RWPE2 (cell line): ENCODE data around the gene GPN2.

Experiments used
- ATAC-seq: fragments of 200-7000 bp; cut with Tn5 transposase; 3 replicates; pipeline ENCODE4 v1.9.1; 2021; ENCODE audit warnings: low read depth
- DNase-seq: peaks from one replicate; pipeline ENCODE4 v3.0.0-alpha.2; 2020; ENCODE audit warnings: low spot score
- H3K27ac ChIP-seq: fragments of 450-650 bp; 2 replicates; pipeline ENCODE4 v1.5.1; 2017; ENCODE audit warnings: mild to moderate bottlenecking; ENCODE audit not compliant: poor library complexity, severe bottlenecking
- H3K27me3 ChIP-seq: fragments of 250-450 bp; sonication (Bioruptor Pico); 2 replicates; pipeline ENCODE4 v1.5.1; 2021; ENCODE audit warnings: mild to moderate bottlenecking, moderate library complexity; ENCODE audit not compliant: insufficient read depth, poor library complexity, severe bottlenecking
- H3K36me3 ChIP-seq: fragments of 250-450 bp; sonication (Bioruptor Pico); 2 replicates; pipeline ENCODE4 v1.5.1; 2020; ENCODE audit warnings: low read depth, mild to moderate bottlenecking, moderate library complexity
- H3K4me1 ChIP-seq: fragments of 250-450 bp; sonication (Bioruptor Pico); 2 replicates; pipeline ENCODE4 v1.5.1; 2021; ENCODE audit warnings: mild to moderate bottlenecking, moderate library complexity; ENCODE audit not compliant: insufficient read depth, poor library complexity, severe bottlenecking
- H3K4me3 ChIP-seq: fragments of 250-450 bp; sonication (Bioruptor Pico); 2 replicates; pipeline ENCODE4 v1.5.1; 2021; ENCODE audit warnings: mild to moderate bottlenecking, moderate library complexity; ENCODE audit not compliant: severe bottlenecking
- H3K9me3 ChIP-seq: fragments of 250-450 bp; sonication (Bioruptor Pico); 2 replicates; pipeline ENCODE4 v1.5.1; 2021; ENCODE audit warnings: mild to moderate bottlenecking, moderate library complexity; ENCODE audit not compliant: severe bottlenecking
- CTCF ChIP-seq: fragments of 450-650 bp; IDR thresholded peaks from one replicate; pipeline ENCODE4 v1.5.1; 2017; ENCODE audit warnings: mild to moderate bottlenecking, moderate library complexity; ENCODE audit not compliant: poor library complexity, severe bottlenecking

Gene GPN2

DNA sequence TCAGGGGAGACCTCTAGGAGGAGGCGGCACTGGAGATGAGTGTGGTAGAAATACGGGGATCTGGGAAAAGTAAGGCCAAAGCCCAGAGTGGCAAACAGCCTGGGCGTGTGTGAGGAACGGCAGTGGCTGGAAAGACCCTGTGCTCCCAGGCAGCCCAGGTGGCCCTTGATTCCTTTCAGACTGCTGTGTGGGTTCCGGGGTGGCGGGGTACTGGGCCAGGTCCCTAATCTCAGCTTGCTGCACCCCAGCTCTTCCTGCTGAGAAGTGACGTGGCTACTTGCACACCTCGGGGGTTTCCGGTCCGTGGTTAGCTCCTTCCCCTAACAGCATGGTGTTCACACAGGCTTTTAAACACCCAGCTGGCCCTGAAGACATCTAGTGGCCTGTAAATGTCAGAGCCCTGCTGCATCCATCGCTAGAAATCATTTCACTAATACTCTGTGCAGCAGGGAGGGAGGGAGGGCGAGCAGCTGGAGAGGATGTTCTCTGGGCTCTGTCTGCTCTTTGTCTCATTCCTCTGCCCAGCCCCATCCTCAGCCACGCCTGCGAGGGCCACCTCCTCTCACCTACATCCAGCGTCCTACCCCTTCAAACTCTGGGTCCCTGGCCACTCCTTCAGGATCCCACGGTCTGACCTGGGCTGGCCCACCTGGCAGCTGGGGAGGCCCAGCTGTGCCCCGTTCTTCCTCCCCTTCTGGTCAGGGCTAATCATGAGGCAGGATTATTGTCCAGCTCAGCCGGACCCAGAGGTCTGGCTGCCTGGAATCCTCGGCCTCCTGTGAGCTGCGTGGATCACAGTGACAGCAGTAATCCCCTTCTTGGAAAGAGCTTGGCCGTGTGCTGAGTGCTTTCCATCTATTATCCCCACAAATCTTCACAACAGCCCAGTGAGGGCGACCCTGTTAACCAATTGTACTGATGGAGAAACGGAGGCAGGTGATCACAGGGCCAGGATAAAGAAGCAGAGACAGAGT is 56.4 kb downstream of the GPN2 start:
- DNase-seq (no peak), ATAC-seq (no peak)
- Histone ChIP-seq H3K4me1 (no peaks in the 10 kb centered on the region), H3K27ac (no peak overlapping the region), H3K27me3 (no peaks in the 10 kb centered on the region), H3K9me3 (no peaks in the 10 kb centered on the region), H3K36me3 (peaks cover 42% of the 10 kb centered on the region), H3K4me3 (no peak overlapping the region)
- TF ChIP-seq CTCF, result no peak

- Histone ChIP-seq H3K27ac (no peak overlapping the region), H3K4me1 (no peaks in the 10 kb centered on the region), H3K9me3 (no peaks in the 10 kb centered on the region), H3K4me3 (no peak overlapping the region), H3K36me3 (peaks cover 38% of the 10 kb centered on the region), H3K27me3 (no peaks in the 10 kb centered on the region)
- ATAC-seq, result no peak
- no peak for TF ChIP-seq CTCF
- DNase-seq, result no peak
Measured at GRCh38 chr1:26832249-26832960, 57.7 kb downstream of the GPN2 start.

- Histone ChIP-seq H3K9me3 (no peaks in the 10 kb centered on the region), H3K36me3 (peaks cover 34% of the 10 kb centered on the region), H3K4me3 (no peak overlapping the region), H3K27me3 (no peaks in the 10 kb centered on the region), H3K4me1 (no peaks in the 10 kb centered on the region), H3K27ac (no peak overlapping the region)
- TF ChIP-seq CTCF, result no peak
- ATAC-seq (no peak), DNase-seq (no peak)
Measured at GRCh38 chr1:26831546-26832248, 58.4 kb downstream of the GPN2 start.

GRCh38 chr1:26831059-26831458 is 59.0 kb downstream of the GPN2 start:
- H3K4me1 ChIP-seq, result no peaks in the 10 kb centered on the region
- TF ChIP-seq CTCF, result no peak
- H3K36me3 ChIP-seq, result peaks cover 31% of the 10 kb centered on the region
- no peak overlapping the region for H3K27ac ChIP-seq
- H3K9me3 ChIP-seq, result no peaks in the 10 kb centered on the region
- no peak for ATAC-seq
- no peaks in the 10 kb centered on the region for H3K27me3 ChIP-seq
- H3K4me3 ChIP-seq, result no peak overlapping the region
- DNase-seq, result no peak
